HG03575 (cell line): ENCODE data around the gene EGFR.
"Not testable (repeated sequence)": the region's sequence is repeated elsewhere in the genome, so short reads cannot be mapped to it uniquely, and the experiment has no call there.

Source experiments
- ATAC-seq: cut with Tn5 transposase; IDR thresholded peaks from one replicate; pipeline ENCODE4 v1.9.1; 2021; ENCODE audit not compliant: unreplicated experiment, insufficient number of reproducible peaks, low FRiP score; ENCODE audit errors: extremely low read depth

EGFR gene

GRCh38 chr7:55032069-55032699 is 13.4 kb downstream of the EGFR start:
- ATAC-seq = no peak

GRCh38 chr7:55033236-55033846 is 14.5 kb downstream of the EGFR start:
- ATAC-seq = no peak

GRCh38 chr7:55034776-55035175 is 16.0 kb downstream of the EGFR start:
- ATAC-seq = no peak

GRCh38 chr7:55035410-55035809 is 16.6 kb downstream of the EGFR start:
- not testable (repeated sequence) for ATAC-seq

- ATAC-seq = no peak
These were observed 18.3 kb downstream of the EGFR start for GRCh38 chr7:55036950-55037736.

GRCh38 chr7:55043691-55044370 is 25.0 kb downstream of the EGFR start:
- ATAC-seq = no peak

GRCh38 chr7:55044371-55044717 is 25.5 kb downstream of the EGFR start:
- no peak for ATAC-seq

- no peak for ATAC-seq
These were observed 26.0 kb downstream of the EGFR start for GRCh38 chr7:55044791-55045190.

GRCh38 chr7:55046582-55047342 is 27.9 kb downstream of the EGFR start:
- no peak for ATAC-seq

- ATAC-seq = no peak
These were observed 29.5 kb downstream of the EGFR start for GRCh38 chr7:55048221-55048859.

- ATAC-seq = no peak
These were observed 31.5 kb downstream of the EGFR start for GRCh38 chr7:55050281-55050680.

- no peak for ATAC-seq
These were observed 33.3 kb downstream of the EGFR start for GRCh38 chr7:55052081-55052480.

- ATAC-seq = no peak
These were observed 34.1 kb downstream of the EGFR start for GRCh38 chr7:55052741-55053427.

GRCh38 chr7:55053651-55054571 is 35.1 kb downstream of the EGFR start:
- no peak for ATAC-seq

GRCh38 chr7:55054758-55055157 is 35.9 kb downstream of the EGFR start:
- ATAC-seq = no peak

- no peak for ATAC-seq
These were observed 36.7 kb downstream of the EGFR start for GRCh38 chr7:55055479-55055878.

- no peak for ATAC-seq
These were observed 37.3 kb downstream of the EGFR start for GRCh38 chr7:55056068-55056467.
